ENCODE measurements around the gene SDK1.
"Not testable (repeated sequence)": the region's sequence is repeated elsewhere in the genome, so short reads cannot be mapped to it uniquely, and the experiment has no call there.

Gene SDK1

DNA sequence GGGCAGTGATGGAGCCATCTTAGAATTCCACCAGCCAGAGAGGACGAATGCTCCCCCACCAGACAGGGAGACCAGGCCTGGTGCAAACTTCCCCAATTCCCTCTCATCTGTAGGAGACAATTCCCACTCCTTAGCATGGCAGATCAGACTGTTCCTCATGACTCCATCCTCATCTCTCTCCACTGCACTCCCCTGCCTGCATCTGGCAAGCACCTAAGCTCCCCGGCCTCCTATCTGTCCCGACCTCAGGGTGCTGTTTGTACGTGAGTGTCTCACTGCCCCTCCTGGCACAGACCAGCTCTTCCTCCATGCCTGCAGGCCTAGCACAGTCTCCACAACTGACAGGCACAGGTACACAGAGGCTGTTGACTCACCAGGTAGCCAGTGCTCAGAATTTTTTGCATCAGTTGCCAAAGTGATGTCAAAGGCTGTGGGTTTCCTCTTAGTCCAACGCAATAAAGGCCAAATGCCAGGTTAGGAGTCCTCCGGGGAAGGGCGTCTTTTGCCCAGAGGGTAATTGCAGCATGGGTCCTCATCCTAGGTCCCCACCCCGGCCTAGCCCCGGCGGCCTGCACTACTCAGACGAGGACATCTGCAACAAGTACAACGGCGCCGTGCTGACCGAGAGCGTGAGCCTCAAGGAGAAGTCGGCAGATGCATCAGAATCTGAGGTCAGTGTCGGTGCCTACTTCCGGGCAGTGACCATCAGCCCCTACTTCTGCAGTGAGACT is 944.2 kb downstream of the SDK1 start:
- DNase-seq (ENCODE audit: low read depth in 2 of 2) = no peak

DNA sequence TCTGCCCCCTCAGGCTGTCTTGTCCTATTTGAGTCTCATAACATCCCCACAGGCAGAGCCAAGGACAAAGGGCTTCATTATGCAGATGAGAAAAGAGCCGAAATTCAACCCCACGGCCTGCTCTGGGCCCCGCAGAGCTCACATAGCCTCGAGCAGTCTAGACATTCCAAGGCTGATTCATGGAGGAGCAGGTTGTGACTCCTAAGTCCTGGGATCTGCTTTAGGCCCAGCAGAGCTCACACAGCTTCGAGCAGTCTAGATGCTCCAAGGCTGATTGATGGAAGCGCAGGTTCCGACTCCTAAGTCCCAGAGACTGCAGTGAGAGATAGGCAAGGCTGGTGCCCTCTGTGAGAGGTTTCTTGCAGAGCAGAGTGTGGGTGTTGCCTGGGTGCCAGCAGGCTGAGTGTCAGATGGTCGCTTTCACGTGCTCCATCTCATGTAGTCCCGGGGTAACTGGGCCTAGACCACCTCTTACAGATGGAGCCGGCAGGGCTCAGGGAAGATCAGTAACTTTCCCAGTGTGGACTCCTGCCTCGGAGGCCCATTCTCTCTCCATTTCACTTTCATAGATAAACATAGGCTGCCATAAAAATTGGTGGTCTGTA is 944.9 kb downstream of the SDK1 start:
- no peak for DNase-seq (ENCODE audit: low read depth in 2 of 2)

GRCh38 chr7:4246536-4246935 is 945.5 kb downstream of the SDK1 start:
- no peak for DNase-seq (ENCODE audit: low read depth in 2 of 2)

GRCh38 chr7:4247106-4247876 is 946.2 kb downstream of the SDK1 start:
- DNase-seq (ENCODE audit: low read depth in 2 of 2) = no peak

- no peak for DNase-seq (ENCODE audit: low read depth in 2 of 2)
These were observed 947.2 kb downstream of the SDK1 start for GRCh38 chr7:4248295-4248694.

DNA sequence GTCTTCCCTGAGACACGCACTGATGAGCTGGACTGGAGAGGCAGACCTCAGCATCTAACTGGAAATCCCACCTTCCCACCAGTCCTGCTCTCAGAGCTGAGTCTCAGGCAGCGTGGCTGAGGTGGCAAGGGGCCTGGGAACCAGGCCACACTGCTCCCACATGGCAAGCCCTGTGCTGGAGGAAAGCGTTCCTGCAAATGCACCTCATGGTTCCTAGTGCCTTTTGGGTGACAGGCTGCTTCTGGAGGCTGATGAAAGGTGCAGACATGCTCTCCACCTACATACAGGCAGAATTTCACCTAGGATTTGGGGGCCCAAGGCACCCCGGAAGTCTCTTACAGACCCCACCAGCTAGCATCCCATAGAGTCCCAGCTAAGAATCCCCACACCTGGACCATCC is 948.2 kb downstream of the SDK1 start:
- no peak for DNase-seq (ENCODE audit: low read depth in 2 of 2)

DNA sequence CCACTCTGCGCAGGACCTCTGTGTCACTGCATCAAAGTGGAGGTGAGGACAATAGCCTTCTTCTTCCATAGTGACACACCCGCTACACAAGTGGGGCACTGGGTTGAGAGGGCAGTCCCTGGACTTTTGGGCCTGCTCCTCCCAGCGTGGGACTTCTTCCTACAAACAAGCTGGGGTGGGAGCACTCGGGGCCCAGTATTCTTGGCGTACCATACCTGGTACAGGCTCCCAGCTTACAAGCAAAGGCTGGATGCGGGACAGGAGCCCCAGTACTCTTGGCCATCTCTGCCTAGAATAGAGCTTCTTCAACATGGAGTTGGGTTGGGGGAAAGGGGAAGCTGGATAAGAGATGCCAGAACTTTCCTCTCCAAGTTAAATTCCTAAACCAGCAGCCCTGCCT is 954.3 kb downstream of the SDK1 start:
- no peak for DNase-seq (ENCODE audit: low read depth in 2 of 2)

GRCh38 chr7:4256286-4256685 is 955.2 kb downstream of the SDK1 start:
- no peak for DNase-seq (ENCODE audit: low read depth in 2 of 2)

GRCh38 chr7:4257146-4258111 is 956.4 kb downstream of the SDK1 start:
- no peak for DNase-seq (ENCODE audit: low read depth in 2 of 2)

DNA sequence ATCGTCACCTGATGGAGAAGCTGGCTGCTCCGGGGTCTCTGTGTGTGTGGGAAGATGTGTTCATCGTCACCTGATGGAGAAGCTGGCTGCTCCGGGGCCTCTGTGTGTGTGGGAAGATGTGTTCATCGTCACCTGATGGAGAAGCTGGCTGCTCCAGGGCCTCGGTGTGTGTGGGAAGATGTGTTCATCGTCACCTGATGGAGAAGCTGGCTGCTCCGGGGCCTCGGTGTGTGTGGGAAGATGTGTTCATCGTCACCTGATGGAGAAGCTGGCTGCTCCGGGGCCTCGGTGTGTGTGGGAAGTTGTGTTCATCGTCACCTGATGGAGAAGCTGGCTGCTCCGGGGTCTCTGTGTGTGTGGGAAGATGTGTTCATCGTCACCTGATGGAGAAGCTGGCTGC is 959.1 kb downstream of the SDK1 start:
- not testable (repeated sequence) for DNase-seq (ENCODE audit: low read depth in 2 of 2)

- no peak for DNase-seq (ENCODE audit: low read depth in 2 of 2)
These were observed 960.0 kb downstream of the SDK1 start for GRCh38 chr7:4260867-4261600.

DNA sequence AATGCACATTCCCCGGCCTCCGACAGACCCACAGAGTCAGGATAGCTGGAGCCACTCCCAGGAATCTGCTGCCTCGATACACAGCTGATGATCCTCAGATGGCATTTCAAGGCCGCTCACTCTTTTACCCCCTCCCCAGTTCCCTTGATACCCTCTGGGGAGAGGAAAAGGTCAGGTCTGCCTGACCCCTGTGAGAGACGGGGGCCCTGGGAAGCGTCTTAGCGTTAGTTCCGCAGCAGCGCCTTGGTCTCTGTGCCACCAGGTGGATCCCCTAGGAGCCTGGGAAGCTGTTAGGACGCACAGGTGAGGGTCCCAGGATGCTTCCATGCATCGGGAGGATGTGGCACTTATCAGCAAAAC is 960.5 kb downstream of the SDK1 start:
- DNase-seq (ENCODE audit: low read depth in 2 of 2) = no peak

DNA sequence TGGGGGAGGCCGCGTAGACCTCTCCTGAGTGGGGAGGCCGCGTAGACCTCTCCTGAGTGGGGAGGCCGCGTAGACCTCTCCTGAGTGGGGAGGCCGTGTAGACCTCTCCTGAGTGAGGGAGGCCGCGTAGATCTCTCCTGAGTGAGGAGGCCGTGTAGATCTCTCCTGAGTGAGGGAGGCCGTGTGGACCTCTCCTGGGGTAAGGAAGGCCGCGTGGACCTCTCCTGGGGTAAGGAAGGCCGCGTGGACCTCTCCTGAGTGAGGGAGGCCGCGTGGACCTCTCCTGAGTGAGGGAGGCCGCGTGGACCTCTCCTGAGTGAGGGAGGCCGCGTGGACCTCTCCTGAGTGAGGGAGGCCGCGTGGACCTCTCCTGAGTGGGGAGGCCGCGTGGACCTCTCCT is 963.2 kb downstream of the SDK1 start:
- not testable (repeated sequence) for DNase-seq (ENCODE audit: low read depth in 2 of 2)

- DNase-seq (ENCODE audit: low read depth in 2 of 2) = no peak
These were observed 964.0 kb downstream of the SDK1 start for GRCh38 chr7:4265066-4265465.

- no peak for DNase-seq (ENCODE audit: low read depth in 2 of 2)
These were observed 964.6 kb downstream of the SDK1 start for GRCh38 chr7:4265676-4266075.

- DNase-seq (ENCODE audit: low read depth in 2 of 2) = no peak
These were observed 965.4 kb downstream of the SDK1 start for GRCh38 chr7:4266270-4267040.

DNA sequence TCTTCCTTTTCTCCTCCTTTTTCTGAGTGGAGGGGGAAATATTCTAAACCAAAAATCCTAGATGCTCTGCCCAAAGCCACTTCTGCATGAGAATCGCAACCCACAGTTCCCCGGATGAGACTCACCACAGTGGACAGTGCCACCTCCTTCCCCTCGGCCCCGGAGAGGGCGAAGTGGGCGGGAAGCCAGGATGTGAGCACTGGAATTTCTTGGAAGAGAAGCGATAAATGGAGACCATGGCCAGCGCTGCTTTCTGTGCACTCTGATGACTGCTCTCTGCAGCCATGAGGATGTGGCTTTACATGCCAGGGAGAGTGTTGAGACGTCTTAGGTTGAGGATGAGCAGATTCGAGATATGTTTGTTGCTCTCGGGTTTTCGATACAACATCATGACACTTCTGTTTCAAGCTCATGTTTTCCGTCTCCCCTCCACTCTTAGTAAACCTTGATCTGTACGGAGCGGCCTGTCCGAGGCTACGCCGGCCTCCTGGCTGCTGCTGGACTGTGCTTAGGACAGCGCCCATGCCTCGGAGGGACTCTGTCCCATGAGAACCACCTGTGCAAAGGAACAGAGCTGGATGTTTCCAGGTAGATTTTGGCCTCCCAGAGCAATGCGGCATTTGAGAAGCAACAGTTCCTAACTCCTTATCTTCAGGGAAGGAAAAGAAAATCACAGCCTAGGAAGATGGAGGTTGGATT is 966.4 kb downstream of the SDK1 start:
- DNase-seq (ENCODE audit: low read depth in 2 of 2) = no peak

DNA sequence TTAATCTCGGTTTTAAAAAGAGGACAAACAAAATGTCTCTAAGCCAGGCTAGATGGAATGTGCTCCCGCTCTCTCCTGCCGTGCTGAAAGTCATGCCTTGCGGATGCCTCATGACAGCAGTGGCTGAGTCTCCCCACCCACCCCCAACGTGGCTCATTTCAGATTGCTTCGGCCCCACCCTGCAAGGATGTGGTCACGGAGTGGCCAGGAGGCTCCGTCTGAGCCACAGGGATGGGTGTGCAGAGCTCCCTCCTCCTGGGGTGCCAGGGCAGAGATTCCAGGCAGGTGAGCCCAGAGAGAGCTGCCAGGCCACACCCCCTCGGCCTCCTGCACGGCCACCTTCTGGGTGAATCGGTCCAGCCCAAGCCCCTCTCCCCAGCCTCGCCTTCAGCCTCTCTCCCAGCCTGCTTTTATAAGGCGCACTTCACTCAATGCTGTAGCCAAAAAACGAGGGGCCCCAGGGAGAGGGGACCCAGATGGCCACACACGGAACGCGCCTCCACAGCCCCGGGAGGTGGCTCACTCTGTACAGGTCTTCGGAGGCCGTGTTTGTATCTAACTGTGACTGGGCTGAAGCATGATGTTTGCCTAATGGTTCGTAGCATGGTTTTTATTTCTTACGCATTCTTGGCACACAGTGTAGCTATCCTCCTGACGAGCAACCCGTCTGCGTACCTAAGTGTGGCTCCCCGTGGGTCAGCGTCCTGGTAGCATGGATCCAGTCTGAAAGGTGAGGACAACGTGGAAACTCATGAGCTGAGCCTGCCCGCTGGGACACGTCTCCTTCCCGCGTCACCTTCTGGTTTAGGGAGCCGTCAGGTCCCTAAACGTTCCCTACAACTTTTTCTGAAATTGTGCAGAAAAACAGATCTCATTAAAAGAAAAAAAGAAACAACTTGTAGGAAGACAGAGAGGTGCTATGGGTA is 967.3 kb downstream of the SDK1 start:
- no peak for DNase-seq (ENCODE audit: low read depth in 2 of 2)

GRCh38 chr7:4269086-4269485 is 968.0 kb downstream of the SDK1 start:
- DNase-seq (ENCODE audit: low read depth in 2 of 2) = no peak
